Measurements from ENCODE around the gene NHSL1. TPM values are rescaled to one million over a fixed set of nuclear protein-coding genes. Genes with fewer than 3 reads are reported as not detected.
A peak's percentile ranks its signal among the peaks of the same experiment; 100 is the strongest.

Gene NHSL1
- 1 to 10 TPM; 1.0 to 7.1 (median 2.6) TPM for total RNA-seq
- polyA plus RNA-seq, result 1 to 10 TPM in 1 of 2 donors, under 1 TPM in 1; 0.84 to 5.8 TPM
- long read RNA-seq, donor 1, partial matches to known transcripts, result 2 of 4 reads
- long read RNA-seq, donor 1, other reads (novel, unspliced or antisense), result 2 of 4 reads
- long read RNA-seq, donor 2, result 0 reads
- long read RNA-seq, donor 3, result 0 reads

GRCh38 chr6:138499303-138500018 lies at the start of gene NHSL1:
Gene NHSL1, minus strand, starts transcription at chr6:138499494. Its CDS starts 204 bp downstream, at chr6:138499290.
- H3K9me3 ChIP-seq, result no peaks in the 10 kb centered on the region
- DNase-seq, result no peak
- H3K4me3 ChIP-seq, result no peak within 1 kb of the TSS
- WGBS, 3 donors, result 66 to 70% (median 66%) methylated on average over 8 of the region's 8 CpGs
- no peaks in the 10 kb centered on the region for H3K4me1 ChIP-seq (ENCODE audit: insufficient read depth)
- TF ChIP-seq CTCF (IDR thresholded peaks at IDR 0.05) (no peak), POLR2A (IDR thresholded peaks at IDR 0.05) (no peak), EP300 (IDR thresholded peaks at IDR 0.05) (no peak)
- no peak within 1 kb of the TSS for H3K27ac ChIP-seq
- H3K27me3 ChIP-seq, result no peaks in the 10 kb centered on the region
- H3K36me3 ChIP-seq, result no peaks in the 10 kb centered on the region
- intact Hi-C loops (cut with DNase I), result no loop called here

- intact Hi-C loops (cut with DNase I), result no loop called here
- Histone ChIP-seq H3K4me1 (ENCODE audit: insufficient read depth) (peaks cover 2% of the 10 kb centered on the region), H3K27ac (no peak overlapping the region), H3K9me3 (no peaks in the 10 kb centered on the region), H3K27me3 (no peaks in the 10 kb centered on the region), H3K36me3 (no peaks in the 10 kb centered on the region), H3K4me3 (no peak overlapping the region)
- TF ChIP-seq POLR2A (IDR thresholded peaks at IDR 0.05) (no peak), CTCF (IDR thresholded peaks at IDR 0.05) (no peak), EP300 (IDR thresholded peaks at IDR 0.05) (no peak)
- 63 to 75% (median 66%) methylated on average over 5 of the region's 5 CpGs for WGBS, 3 donors
- DNase-seq, result no peak
Measured at GRCh38 chr6:138546733-138547185, 47.5 kb upstream of the NHSL1 start.

GRCh38 chr6:138545621-138545980 lies 46.3 kb upstream of the NHSL1 start:
- DNase-seq, result peak; percentile 12 to 52 (median 33)
- no peaks in the 10 kb centered on the region for H3K27me3 ChIP-seq
- no peak overlapping the region for H3K27ac ChIP-seq
- no peaks in the 10 kb centered on the region for H3K9me3 ChIP-seq
- no peak for TF ChIP-seq EP300 (IDR thresholded peaks at IDR 0.05)
- TF ChIP-seq POLR2A (IDR thresholded peaks at IDR 0.05), result no peak
- no peak for TF ChIP-seq CTCF (IDR thresholded peaks at IDR 0.05)
- H3K4me1 ChIP-seq (ENCODE audit: insufficient read depth), result peaks cover 2% of the 10 kb centered on the region
- 4 to 6% (median 4%) methylated on average over 6 of the region's 6 CpGs for WGBS, 3 donors
- intact Hi-C loops (cut with DNase I), result no loop called here
- H3K4me3 ChIP-seq, result no peak overlapping the region
- H3K36me3 ChIP-seq, result no peaks in the 10 kb centered on the region

GRCh38 chr6:138544501-138544900 lies 45.2 kb upstream of the NHSL1 start:
- H3K36me3 ChIP-seq, result no peaks in the 10 kb centered on the region
- H3K27ac ChIP-seq, result no peak overlapping the region
- no peak overlapping the region for H3K4me3 ChIP-seq
- TF ChIP-seq POLR2A (IDR thresholded peaks at IDR 0.05) (no peak), CTCF (IDR thresholded peaks at IDR 0.05) (no peak), EP300 (IDR thresholded peaks at IDR 0.05) (no peak)
- intact Hi-C loops (cut with DNase I), result no loop called here
- peaks cover 2% of the 10 kb centered on the region for H3K4me1 ChIP-seq (ENCODE audit: insufficient read depth)
- H3K27me3 ChIP-seq, result no peaks in the 10 kb centered on the region
- DNase-seq, result no peak
- H3K9me3 ChIP-seq, result no peaks in the 10 kb centered on the region
- WGBS, 3 donors, result 90 to 98% (median 96%) methylated on average over 3 of the region's 3 CpGs

Data from ovary (tissue), 10 donors.